Sigmoid colon (tissue), 7 donors: ENCODE data around the gene EMP2. TPM values are rescaled to one million over a fixed set of nuclear protein-coding genes. Genes with fewer than 3 reads are reported as not detected.

Experiments
- DNase-seq: peaks from one replicate; pipeline ENCODE4 v3.0.0-alpha.2; 2019
- H3K27ac ChIP-seq, 4 donors: fragments of 200-600 bp; sonication (generic); one replicate each; pipeline ENCODE4 v1.5.1; 2016 to 2019; ENCODE audit warnings: mild to moderate bottlenecking in 1 of 4
- H3K27me3 ChIP-seq, 3 donors: fragments of 200-600 bp; sonication (generic); one replicate each; pipeline ENCODE4 v1.5.1; 2019; ENCODE audit warnings: mild to moderate bottlenecking in 1 of 3
- H3K36me3 ChIP-seq, 4 donors: fragments of 200-600 bp; sonication (generic); one replicate each; pipeline ENCODE4 v1.5.1; 2016 to 2019
- H3K4me1 ChIP-seq, 4 donors: fragments of 200-600 bp; sonication (generic); one replicate each; pipeline ENCODE4 v1.5.1; 2017 to 2019
- H3K4me3 ChIP-seq, 4 donors: fragments of 200-600 bp; sonication (generic); one replicate each; pipeline ENCODE4 v1.5.1; 2017 to 2019; ENCODE audit warnings: mild to moderate bottlenecking in 2 of 4, moderate library complexity in 1 of 4
- H3K9me3 ChIP-seq, 4 donors: fragments of 200-600 bp in 3 of 4; sonication (generic) in 3 of 4; one replicate each; pipeline versions ENCODE4 v1.5.1 to v1.6.1; 2013 to 2019
- CTCF ChIP-seq, 4 experiments: fragments of 450-650 bp in 3 of 4; fragments of 200-600 bp in 1 of 4; IDR thresholded peaks; one replicate each; pipeline ENCODE4 v1.5.1; 2016 to 2019; ENCODE audit warnings: antibody characterized with exemption in 4 of 4, mild to moderate bottlenecking in 3 of 4, moderate library complexity in 2 of 4
- EP300 ChIP-seq, 4 donors: sonication (generic); formaldehyde crosslinking; IDR thresholded peaks; one replicate each; pipeline ENCODE4 v1.6.1; 2017; ENCODE audit warnings: antibody characterized with exemption in 4 of 4
- POLR2A ChIP-seq, 2 donors: fragments of 450-650 bp; IDR thresholded peaks; one replicate each; pipeline ENCODE4 v1.6.1; 2016; ENCODE audit warnings: antibody characterized with exemption in 2 of 2, mild to moderate bottlenecking in 2 of 2, moderate library complexity in 2 of 2
- POLR2AphosphoS5 ChIP-seq, 4 donors: sonication (generic); formaldehyde crosslinking; IDR thresholded peaks; one replicate each; pipeline ENCODE4 v1.6.1; 2017; ENCODE audit warnings: antibody characterized with exemption in 4 of 4
- WGBS, 2 donors: extraction: QIAGEN DNeasy Blood & Tissue Kit; methylation state at CpG; one replicate each; pipeline ENCODE4 v1.1.7; 2013; 5-methylcytosine and 5-hydroxymethylcytosine counted together
- intact Hi-C: fragments of 100-400 bp; cut with DNase I; formaldehyde crosslinking; loops from one replicate; pipeline ENCODE4 v1.15.1; 2023
- polyA plus RNA-seq, 3 donors: library from polyadenylated mRNA; stranded (reverse); fragments of 200-250 nt; gene quantifications; one replicate each; pipeline ENCODE4 v1.2.3, GENCODE V29; 2013
- total RNA-seq, 4 donors: library from RNA; depleted of rRNA; stranded (reverse); fragments of >200 nt; gene quantifications; one replicate each; pipeline ENCODE4 v1.1.0, GENCODE V29; 2016
- donor health status: healthy with polysubstance abuse.
- donor health status: Bipolar disorder and iron deficiency.
- donor health status: healthy.

EMP2 gene
- total and polyA plus RNA-seq, 7 donors, result 7.2 to 57.3 (median 39.2) TPM

GRCh38 chr16:10552998-10553491, 27.4 kb downstream of the EMP2 start:
- Histone ChIP-seq H3K36me3 (peaks cover 0 to 13% (median under 1%) of the 10 kb centered on the region in 4 donors), H3K27me3 (no peaks in the 10 kb centered on the region), H3K4me1 (peaks cover 0 to 30% (median 7%) of the 10 kb centered on the region in 4 donors), H3K27ac (no peak overlapping the region), H3K4me3 (no peak overlapping the region), H3K9me3 (no peaks in the 10 kb centered on the region)
- intact Hi-C loops, result no loop called here
- TF ChIP-seq POLR2A (IDR thresholded peaks at IDR 0.05) (no peak), CTCF (IDR thresholded peaks at IDR 0.05) (no peak), EP300 (IDR thresholded peaks at IDR 0.05) (no peak), POLR2AphosphoS5 (IDR thresholded peaks at IDR 0.05) (no peak)
- 58 to 82% methylated on average over 19 of the region's 19 CpGs for WGBS, 2 donors
- no peak for DNase-seq

GRCh38 chr16:10552281-10552680, 28.1 kb downstream of the EMP2 start:
- peaks cover 2 to 20% (median 6%) of the 10 kb centered on the region in 4 donors for H3K36me3 ChIP-seq
- no peaks in the 10 kb centered on the region for H3K9me3 ChIP-seq
- WGBS, 2 donors, result 32 to 77% methylated on average over 2 of the region's 2 CpGs
- peaks cover 0 to 23% (median 5%) of the 10 kb centered on the region in 4 donors for H3K4me1 ChIP-seq
- H3K27ac ChIP-seq, result no peak overlapping the region
- H3K27me3 ChIP-seq, result no peaks in the 10 kb centered on the region
- DNase-seq, result no peak
- intact Hi-C loops, result no loop called here
- no peak overlapping the region for H3K4me3 ChIP-seq
- TF ChIP-seq CTCF (IDR thresholded peaks at IDR 0.05) (no peak), EP300 (IDR thresholded peaks at IDR 0.05) (no peak), POLR2A (IDR thresholded peaks at IDR 0.05) (no peak), POLR2AphosphoS5 (IDR thresholded peaks at IDR 0.05) (no peak)

- 85 to 89% methylated on average over 2 of the region's 2 CpGs for WGBS, 2 donors
- Histone ChIP-seq H3K4me1 (peaks cover 0 to 23% (median 5%) of the 10 kb centered on the region in 4 donors), H3K4me3 (no peak overlapping the region), H3K9me3 (no peaks in the 10 kb centered on the region), H3K27ac (no peak overlapping the region), H3K27me3 (no peaks in the 10 kb centered on the region), H3K36me3 (peaks cover 6 to 24% (median 10%) of the 10 kb centered on the region in 4 donors)
- intact Hi-C loops, result no loop called here
- no peak for DNase-seq
- TF ChIP-seq POLR2A (IDR thresholded peaks at IDR 0.05) (no peak), CTCF (IDR thresholded peaks at IDR 0.05) (no peak), EP300 (IDR thresholded peaks at IDR 0.05) (no peak), POLR2AphosphoS5 (IDR thresholded peaks at IDR 0.05) (no peak)
Observed at GRCh38 chr16:10551881-10552280, 28.5 kb downstream of the EMP2 start.

- 96 to 97% methylated on average over 1 of the region's 1 CpG for WGBS, 2 donors
- no peak for DNase-seq
- Histone ChIP-seq H3K27ac (no peak overlapping the region), H3K36me3 (peaks cover 15 to 59% (median 29%) of the 10 kb centered on the region in 4 donors), H3K4me1 (peaks cover 0 to 31% (median 4%) of the 10 kb centered on the region in 4 donors), H3K9me3 (no peaks in the 10 kb centered on the region), H3K27me3 (no peaks in the 10 kb centered on the region), H3K4me3 (no peak overlapping the region)
- TF ChIP-seq CTCF (IDR thresholded peaks at IDR 0.05) (no peak), POLR2AphosphoS5 (IDR thresholded peaks at IDR 0.05) (no peak), EP300 (IDR thresholded peaks at IDR 0.05) (no peak), POLR2A (IDR thresholded peaks at IDR 0.05) (no peak)
- intact Hi-C loops, result no loop called here
Observed at GRCh38 chr16:10548404-10548803, 32.0 kb downstream of the EMP2 start.

GRCh38 chr16:10547708-10548107, 32.7 kb downstream of the EMP2 start:
- DNase-seq, result no peak
- WGBS, 2 donors, result 59 to 86% methylated on average over 6 of the region's 6 CpGs
- TF ChIP-seq POLR2A (IDR thresholded peaks at IDR 0.05) (no peak), CTCF (IDR thresholded peaks at IDR 0.05) (no peak), EP300 (IDR thresholded peaks at IDR 0.05) (no peak), POLR2AphosphoS5 (IDR thresholded peaks at IDR 0.05) (no peak)
- intact Hi-C loops, result no loop called here
- Histone ChIP-seq H3K9me3 (no peaks in the 10 kb centered on the region), H3K4me1 (peaks cover 0 to 24% (median 2%) of the 10 kb centered on the region in 4 donors), H3K27ac (no peak overlapping the region), H3K27me3 (no peaks in the 10 kb centered on the region), H3K36me3 (peaks cover 22 to 66% (median 36%) of the 10 kb centered on the region in 4 donors), H3K4me3 (no peak overlapping the region)
